ENCODE results near the gene CRY2.

Gene CRY2

DNA sequence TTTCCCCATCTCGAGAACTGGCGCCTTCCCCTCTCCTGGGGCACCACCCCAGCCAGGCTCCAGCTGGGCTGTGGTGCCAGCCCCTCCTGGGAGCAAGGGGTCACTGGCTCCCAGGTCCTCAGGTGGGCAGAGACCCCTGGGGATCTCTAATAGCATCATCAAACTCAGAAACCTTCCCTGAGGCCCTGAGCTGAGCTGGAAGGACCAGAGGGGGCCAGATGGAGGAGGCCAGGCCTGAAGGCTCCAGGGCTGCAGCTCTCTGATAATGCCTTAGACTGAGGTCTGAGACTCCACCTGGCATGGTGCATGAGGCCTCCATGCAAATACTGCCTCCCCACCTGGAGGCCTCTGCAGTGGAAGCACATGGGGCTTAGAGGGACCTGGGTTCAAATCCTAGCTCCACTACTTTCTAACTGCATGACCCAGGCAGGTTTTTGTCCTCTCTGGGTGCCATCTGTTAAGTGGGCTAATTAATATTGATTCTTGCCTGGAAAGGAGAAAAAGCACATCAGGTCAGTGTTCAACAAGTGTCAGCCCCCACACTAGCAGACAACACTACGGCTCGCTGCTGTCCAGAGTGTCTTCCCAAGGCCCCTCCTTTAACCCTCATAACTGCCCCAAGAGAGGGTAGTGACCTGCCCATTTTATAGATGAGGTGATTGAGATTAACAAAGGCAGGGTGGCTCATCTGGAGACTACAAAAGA lies 39.7 kb downstream of the CRY2 start:
- no peak for TF ChIP-seq GATA2 (IDR thresholded peaks at IDR 0.05; ENCODE audit: low read depth, low read length)
- no peak for TF ChIP-seq GATA3 (IDR thresholded peaks at IDR 0.05; ENCODE audit: low read depth, low read length)

DNA sequence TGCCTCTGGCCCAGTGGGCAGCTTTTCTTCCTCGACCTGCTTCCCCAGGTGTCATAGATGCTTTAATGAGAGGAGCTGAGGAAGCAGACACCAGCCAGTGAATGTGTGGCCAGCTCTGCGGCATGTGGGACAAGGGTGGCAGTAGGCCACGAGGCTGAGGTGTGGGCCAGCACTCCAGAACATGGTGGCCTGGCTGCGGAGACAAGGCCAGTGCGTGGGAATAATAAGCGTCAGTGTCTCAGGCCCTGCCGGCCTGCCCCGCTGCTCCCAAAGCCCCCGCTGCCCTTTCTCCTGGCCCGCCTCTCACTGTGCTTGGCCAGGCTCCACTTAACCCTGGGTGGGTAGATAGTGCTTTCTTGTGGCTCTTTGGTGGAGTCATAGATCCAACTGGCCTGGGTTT lies 40.3 kb downstream of the CRY2 start:
- no peak for TF ChIP-seq GATA3 (IDR thresholded peaks at IDR 0.05; ENCODE audit: low read depth, low read length)
- TF ChIP-seq GATA2 (IDR thresholded peaks at IDR 0.05; ENCODE audit: low read depth, low read length) = no peak

DNA sequence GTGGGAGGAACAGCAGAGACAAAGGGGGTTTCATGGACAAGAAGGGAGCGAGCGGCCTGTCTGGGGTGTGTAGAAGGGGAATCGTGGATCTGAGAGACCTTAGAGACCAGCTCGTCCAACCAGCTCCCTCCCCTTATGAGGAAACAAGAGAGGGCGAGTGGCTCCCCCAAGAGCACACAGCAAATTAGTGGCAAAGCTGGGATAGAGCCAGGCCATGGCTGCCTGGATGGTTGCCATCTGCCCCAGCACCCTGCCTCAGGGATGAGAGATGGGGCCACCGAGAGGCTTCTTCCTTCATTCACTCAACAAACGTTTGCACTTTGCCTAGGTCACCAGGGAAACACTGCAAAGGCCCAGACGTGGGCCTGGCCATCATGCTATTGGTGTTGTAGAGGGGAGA lies 42.3 kb downstream of the CRY2 start:
- TF ChIP-seq GATA2 (IDR thresholded peaks at IDR 0.05; ENCODE audit: low read depth, low read length) (no peak), GATA3 (IDR thresholded peaks at IDR 0.05; ENCODE audit: low read depth, low read length) (no peak)

DNA sequence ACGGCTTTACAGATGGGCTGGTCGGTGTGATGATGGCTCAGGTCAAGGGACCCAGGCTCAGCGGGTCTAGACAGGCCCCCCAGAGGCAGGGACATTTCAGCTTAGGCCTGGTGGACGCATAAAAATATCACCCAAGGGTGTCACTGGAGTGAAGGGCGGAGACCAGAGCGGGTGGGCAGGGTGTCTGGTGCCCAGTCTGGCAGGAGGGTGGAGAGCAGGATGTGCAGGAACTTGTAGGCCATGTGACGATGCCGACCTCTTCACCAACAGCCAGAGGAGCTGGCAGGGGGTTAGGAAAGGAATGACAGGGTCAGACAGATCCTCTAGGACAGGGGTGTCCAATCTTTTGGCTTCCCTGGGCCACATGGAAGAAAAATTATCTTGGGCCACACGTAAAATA lies 42.7 kb downstream of the CRY2 start:
- TF ChIP-seq GATA3 (IDR thresholded peaks at IDR 0.05; ENCODE audit: low read depth, low read length) = no peak

DNA sequence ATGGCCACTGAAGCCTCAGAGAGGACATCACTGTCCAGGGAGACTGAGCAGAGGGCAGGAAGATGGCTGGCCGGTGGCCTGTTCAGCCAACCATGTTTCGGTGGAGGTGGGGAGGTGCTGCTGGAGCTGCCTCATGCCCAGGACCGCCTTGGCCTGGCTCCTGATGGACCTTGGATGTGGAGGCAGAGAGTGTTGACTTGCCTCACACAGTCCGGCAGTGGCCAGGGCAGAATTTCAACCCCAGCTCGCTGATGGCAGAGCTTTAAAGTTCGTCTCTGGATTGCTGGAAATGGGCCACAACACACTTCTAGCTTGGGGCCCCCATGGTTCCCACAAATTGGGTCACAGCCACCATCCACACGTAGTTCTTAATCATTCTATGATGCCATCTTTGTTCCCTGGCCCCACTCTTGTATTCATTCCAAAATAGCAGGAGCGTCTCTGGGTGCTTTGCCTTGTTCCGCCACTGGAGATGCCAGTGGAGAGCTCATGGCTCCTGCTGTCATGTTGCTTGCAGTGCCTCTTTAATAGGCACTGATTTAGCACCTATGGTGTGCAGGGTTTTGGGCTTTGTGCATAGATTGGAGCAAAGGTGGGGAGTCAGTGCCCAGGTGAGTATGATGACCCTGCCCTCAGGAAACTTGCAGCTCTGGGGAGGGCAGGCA lies 43.7 kb downstream of the CRY2 start:
- TF ChIP-seq GATA2 (IDR thresholded peaks at IDR 0.05; ENCODE audit: low read depth, low read length) (no peak), GATA3 (IDR thresholded peaks at IDR 0.05; ENCODE audit: low read depth, low read length) (no peak)

DNA sequence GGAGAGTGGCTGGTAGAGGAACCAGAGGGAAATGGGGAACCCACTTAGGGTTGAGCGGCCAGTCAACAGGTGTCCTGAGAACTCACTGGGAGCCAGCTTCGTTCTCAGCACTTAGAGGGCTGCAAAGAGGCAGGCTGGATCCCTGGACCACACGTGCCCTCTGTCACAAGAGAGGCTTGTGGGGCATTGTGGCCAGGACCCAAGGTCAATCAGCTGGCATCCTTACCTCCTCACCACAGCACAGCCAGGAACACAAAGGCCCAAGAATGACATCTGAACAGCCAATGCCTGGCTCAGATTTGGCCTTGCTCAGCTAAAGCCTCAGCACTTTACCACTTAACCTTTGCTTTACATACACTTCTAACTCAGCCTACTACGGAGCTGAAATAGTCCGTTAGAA lies 45.6 kb downstream of the CRY2 start:
- TF ChIP-seq GATA3 (IDR thresholded peaks at IDR 0.05; ENCODE audit: low read depth, low read length) = no peak
- no peak for TF ChIP-seq GATA2 (IDR thresholded peaks at IDR 0.05; ENCODE audit: low read depth, low read length)

DNA sequence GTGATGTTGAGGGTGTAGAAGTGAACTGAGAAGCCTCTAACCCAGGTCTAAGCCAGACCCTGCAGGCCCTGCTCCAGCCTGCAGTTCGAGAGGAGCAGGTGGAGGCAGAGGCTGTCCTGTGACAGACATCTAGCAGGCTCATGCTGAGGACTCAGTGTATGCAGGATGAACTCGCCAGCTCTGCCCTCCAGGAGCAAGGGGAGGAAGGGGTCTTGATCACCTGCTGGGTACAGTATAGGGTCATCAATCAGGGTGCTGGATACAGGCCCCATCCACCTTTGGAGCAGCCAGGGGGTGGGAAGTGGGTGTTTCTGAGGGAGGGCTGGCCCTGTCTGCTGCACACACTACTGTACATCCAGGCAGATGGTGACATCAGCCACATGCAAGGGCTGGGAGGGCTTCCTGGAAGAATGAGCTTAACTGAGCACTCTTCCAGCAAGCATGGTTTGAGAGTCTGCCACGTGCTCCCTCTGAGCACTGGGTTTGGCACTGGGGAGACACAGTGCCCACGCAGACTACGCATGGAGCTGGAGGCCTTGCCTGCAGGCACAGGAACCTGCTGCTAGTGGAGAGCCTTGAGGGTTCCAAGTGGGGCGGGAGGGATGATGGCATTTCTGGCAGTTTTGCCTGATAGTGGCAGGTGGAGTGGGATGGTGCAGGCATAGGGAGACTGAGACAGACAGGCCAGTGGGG lies 47.4 kb downstream of the CRY2 start:
- TF ChIP-seq GATA3 (IDR thresholded peaks at IDR 0.05; ENCODE audit: low read depth, low read length) (no peak), GATA2 (IDR thresholded peaks at IDR 0.05; ENCODE audit: low read depth, low read length) (no peak)

DNA sequence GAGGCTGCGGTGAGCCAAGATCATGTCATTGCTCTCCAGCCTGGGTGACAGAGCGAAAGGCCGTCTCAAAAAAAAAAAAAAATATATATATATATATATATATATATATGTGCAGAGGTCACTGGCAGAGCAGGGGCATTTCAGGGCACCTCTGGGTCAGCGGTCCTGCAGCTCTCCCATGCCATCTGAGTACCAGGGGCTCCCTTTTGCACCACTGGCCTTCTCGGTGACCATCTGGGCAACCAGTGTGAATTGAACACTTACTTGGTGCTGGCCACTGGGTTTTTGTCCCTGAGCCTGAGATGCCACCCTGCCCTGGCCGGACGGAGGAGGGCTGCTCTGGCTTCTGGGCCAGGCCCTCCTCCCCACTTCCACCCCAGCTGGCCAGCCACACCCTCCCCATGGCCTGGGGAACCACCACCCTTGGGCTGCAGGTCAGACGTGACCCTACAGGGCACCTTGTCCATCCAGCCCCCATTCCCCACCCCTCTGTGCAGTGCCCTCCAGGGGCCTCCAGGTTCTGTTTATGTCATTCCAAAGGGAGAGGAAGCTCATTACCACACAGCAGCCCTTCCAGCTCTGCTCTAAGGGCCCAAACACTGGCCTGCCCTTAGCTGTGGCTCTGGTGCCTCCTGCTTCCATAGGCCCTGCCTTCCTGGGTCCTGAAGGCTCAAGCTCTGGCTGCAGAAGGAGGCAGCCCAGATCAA lies 48.4 kb downstream of the CRY2 start:
- TF ChIP-seq GATA2 (IDR thresholded peaks at IDR 0.05; ENCODE audit: low read depth, low read length) (no peak), GATA3 (IDR thresholded peaks at IDR 0.05; ENCODE audit: low read depth, low read length) (no peak)

DNA sequence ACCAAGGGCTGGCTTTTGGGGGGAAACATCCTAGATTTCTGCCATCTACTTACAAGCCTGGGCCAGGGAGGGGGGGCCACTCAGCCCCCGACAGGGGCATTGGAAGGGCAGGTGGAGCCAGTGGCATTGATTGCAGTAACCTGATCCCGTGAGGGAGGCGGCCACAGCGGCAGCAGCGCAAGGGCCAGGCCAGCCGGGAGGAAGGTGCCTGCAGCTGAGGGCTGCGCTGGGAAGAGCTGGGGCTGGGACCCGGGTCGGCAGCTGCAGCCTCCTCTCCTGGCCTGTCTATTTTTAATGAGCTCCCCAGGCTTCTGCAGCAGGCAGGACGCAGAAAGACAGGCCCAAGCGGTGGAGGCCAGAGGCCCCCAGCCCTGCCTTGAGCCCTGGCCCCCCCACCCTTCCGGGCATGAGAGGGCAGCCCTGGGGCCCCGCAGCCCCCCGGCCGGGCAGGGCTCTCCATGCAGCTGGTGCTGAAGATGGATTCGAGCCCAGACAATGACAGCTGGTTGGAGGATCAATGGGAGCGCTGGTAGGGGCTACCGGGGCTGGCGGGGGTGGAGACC lies 49.2 kb downstream of the CRY2 start:
- TF ChIP-seq GATA2 (IDR thresholded peaks at IDR 0.05; ENCODE audit: low read depth, low read length) = no peak
- no peak for TF ChIP-seq GATA3 (IDR thresholded peaks at IDR 0.05; ENCODE audit: low read depth, low read length)

DNA sequence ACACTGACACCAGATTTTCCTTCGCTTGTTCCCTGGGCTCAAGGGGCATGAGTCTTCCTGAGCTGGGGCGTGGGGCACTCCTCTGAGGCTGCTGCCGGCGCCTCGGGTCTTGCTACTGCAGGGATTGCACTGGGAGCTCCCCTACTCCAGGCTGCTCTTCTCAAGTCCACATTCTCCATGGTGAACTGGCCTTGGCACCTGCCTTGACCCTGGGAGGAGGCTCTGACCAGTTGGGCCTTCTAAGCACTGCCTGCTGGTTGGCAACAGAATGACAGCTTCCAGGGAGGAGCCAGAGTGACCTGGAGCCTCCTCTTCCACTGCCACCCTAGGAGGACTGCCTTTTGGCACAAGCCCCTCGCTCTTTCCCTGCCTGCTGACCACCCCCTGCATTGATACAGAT lies 50.3 kb downstream of the CRY2 start:
- TF ChIP-seq GATA3 (IDR thresholded peaks at IDR 0.05; ENCODE audit: low read depth, low read length) (no peak), GATA2 (IDR thresholded peaks at IDR 0.05; ENCODE audit: low read depth, low read length) (no peak)

DNA sequence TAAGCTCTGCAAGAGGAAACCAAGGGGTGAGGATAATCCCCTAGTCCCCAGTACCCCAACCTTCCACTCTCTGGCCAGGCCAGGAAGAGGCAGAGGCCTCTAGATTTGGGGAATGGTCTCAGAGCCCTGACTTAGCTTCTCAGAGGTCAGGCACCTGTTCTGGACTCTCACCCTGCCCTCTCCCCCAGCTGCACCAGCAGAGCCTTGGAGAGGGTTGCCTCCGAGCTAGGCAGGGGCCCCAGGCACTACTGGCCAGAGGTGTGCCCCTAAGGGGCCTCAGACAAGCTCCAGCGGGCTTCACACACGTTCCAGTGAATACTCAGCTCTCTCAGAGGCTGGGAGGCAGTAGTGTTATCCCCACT lies 51.8 kb downstream of the CRY2 start:
- TF ChIP-seq GATA3 (IDR thresholded peaks at IDR 0.05; ENCODE audit: low read depth, low read length) (no peak), GATA2 (IDR thresholded peaks at IDR 0.05; ENCODE audit: low read depth, low read length) (no peak)

DNA sequence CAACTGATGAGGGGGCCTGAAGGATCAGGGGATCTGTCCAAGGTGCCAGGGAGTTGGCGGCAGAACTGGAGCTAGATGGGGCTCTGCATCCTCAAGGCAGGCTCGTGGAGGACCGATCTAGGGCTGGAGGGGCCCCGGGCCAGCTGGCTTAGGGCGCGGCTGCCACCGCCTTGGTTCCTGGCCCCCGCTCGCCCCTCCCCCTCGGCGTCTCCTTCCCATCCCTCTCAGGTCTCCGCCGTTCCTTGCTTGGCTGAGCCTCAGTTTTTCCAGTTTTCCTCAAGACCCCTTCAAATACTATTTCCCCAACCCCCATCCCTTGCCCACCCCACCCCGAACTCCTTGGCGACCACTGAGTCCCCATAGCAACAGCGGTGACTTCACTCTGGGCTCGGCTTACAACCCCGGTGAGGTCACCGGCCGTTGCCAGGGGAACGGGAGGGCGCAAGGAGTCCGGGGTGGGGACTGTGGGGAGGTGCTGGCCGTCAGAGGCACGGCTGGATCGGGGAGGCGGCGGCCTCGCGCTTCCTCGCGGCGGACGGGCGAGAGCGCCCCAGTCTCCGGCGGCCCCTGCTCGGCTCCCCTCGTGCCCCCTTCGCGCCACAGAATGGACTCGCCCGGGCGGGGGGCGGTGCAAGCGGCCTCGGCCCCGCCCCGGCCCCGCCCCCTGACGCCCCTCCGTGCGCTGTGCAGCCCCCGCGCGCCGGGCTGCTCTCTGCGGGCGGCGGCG lies 52.3 kb downstream of the CRY2 start:
- TF ChIP-seq GATA3 (IDR thresholded peaks at IDR 0.05; ENCODE audit: low read depth, low read length) = no peak
- TF ChIP-seq GATA2 (IDR thresholded peaks at IDR 0.05; ENCODE audit: low read depth, low read length) = no peak

DNA sequence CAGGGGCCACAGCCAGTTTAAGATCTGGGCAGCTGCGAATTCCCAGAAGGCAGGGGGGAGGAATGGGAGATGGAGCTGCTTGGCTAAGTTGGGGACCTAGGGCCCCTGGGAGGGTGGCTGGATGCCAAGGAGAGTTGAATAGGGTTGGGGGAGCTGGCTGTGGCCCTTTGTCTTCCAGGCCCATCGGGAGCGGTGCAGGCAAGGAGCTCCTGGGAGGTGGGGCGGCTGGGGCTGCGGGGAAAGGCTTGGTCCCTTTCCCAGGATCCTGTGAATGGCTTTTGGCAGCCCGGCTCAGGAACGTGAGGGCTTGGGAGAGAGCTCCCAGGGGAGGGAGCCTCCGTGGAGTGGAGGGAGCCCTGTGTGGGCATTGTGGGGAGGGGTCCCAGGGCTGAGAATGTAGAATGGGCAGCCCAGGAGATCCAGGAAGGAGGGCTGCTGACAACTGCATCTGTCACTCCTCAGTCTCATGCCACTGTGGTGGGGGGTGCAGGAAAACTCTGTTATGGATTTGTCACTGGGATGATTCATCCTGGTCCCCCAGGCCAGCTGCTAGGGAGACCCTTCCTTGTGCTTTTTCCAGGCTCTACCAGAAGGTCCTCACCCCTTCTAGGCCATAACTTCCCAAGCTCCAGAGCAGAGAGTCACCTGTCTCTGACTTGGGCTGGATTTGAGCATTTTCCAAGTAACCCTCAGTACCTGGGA lies 53.8 kb downstream of the CRY2 start:
- TF ChIP-seq GATA2 (IDR thresholded peaks at IDR 0.05; ENCODE audit: low read depth, low read length) (no peak), GATA3 (IDR thresholded peaks at IDR 0.05; ENCODE audit: low read depth, low read length) (no peak)

All from SH-SY5Y (cell line).